ENCODE results near the gene HMCN1.
"Not testable (repeated sequence)": the region's sequence is repeated elsewhere in the genome, so short reads cannot be mapped to it uniquely, and the experiment has no call there.

Gene HMCN1

DNA sequence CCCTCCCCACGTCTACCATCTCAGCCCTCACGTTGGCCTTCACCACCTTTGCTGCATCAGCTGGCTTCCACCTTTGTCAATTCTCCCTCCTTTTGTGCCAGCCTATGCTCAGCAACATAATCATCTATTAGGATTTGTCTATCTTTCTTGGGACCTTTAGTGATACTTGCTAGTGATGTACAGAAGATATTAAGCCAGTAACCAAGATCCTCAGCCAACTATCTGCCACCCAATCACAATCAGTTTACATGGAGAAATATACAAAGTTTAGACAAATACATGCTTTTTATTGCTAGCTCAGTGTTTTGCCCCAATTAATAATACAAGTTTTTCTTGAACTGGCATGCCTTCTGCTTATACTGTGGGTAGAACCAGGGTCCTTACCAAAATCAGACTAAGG lies 468.6 kb downstream of the HMCN1 start:
- no peak for DNase-seq (ENCODE audit: low read depth)

DNA sequence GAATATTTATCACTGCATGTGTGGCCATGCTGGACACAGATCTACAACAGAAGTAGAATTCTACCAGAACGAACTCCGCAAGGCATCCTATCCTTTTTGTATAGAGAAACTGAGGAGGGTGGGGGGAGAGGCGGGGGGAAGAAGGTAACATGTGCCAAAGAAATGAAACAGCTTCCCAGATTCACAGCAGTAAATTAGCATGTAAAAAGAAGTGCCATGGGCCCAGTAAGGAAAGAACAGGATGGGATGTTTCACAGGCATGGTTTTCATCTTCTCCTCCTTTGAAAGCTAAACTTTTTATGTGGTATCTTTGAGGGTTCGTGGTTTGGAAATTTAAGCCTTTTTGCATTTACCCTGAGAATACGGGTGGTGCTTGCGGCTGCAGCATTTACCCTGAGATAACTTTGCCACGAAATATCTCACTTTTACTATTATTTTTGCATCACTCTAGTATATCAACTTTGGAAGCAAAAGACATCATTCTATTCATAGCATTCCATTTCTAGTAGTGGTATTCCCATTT lies 471.9 kb downstream of the HMCN1 start:
- no peak for DNase-seq (ENCODE audit: low read depth)

DNA sequence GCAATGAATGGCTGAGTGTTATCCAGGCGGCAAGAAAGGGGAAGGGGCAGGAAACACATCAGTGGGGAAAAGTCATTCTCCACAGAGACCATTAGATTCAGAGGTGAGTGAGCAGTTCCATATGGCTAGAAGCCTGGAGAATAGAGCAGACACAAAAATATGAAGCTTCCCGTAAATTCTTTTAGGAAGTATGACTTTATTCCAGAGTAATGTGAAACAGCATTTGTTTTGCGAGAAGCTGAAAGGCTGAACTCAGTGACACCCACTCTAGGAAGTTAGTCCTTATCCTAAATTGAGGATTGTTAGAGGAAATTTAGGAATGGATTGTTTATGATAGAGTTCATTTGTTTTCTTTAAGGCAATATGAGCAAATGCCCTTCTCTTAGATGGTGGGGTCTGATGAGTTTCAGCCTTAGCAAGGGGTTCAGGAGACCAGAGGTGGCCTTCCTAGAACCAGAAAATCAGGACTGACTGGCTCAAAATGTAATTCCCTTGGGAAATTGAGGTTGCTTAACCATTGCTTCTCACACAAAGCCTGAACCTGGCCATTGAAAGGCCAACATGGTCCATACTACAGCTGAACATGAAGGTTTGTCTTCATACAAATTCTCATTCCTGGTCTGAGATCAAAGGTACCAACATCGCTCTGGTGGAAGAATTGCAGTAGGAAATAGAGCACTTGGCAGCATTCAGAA lies 473.3 kb downstream of the HMCN1 start:
- DNase-seq (ENCODE audit: low read depth): no peak

DNA sequence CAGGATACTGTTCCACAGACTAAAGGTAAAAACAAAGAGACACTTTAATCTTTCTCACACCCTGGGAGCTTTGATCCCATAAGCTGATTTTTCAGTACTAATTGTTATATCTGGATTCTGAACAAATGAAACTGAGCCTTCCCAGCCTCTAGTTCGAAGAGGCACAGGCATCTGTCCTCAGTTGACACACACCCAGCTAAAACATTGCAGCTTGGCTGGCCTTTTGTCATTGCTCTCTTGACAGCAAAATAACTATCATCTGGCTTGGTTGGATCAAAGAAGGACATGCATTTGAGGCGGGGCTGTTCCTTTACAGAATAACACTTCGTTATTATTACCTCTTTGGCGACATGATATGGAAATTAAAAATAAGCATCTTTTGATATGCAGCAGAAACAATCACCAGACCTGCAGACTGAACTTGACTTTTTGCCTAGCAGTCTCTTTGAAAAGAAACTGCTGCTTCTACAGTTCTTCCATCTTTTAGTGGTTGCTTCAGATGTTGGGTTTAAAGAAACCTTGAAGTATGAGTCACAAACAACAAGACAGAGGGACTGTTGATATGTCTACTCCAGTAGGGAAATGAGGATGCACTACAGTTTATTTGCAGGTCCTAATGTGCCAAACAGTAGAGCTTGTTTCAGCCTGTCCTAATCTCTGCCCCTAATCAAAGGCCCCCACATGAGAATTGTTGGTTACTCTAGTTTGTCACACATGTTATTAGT lies 474.4 kb downstream of the HMCN1 start:
- DNase-seq (ENCODE audit: low read depth): no peak

DNA sequence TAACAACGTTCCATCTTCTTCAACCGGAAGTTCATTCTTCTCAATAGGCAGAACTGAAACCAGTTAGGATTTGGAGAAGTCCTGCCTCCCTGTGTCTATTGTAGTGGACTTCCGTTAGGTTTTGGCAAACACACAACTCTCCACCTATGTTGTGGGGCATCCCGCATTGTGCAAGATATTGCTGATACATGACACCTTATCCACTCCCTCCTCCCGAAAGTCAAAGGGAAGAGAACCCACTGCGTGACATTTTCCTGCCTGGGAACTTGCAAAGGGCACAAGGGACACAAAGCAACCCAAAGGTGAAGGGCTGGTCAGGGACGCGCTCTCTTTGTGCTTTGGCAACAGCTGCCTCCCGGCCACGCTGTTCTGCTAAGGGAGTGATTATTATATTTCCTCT lies 476.1 kb downstream of the HMCN1 start:
- no peak for DNase-seq (ENCODE audit: low read depth)

DNA sequence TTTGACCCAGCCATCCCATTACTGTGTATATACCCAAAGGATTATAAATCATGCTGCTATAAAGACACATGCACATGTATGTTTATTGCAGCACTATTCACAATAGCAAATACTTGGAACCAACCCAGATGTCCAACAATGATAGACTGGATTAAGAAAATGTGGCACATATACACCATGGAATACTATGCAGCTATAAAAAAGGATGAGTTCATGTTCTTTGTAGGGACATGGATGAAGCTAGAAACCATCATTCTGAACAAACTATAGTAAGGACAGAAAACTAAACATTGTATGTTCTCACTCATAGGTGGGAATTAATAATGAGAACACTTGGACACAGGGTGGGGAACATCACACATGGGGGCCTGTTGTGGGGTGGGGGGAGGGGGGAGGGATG lies 477.4 kb downstream of the HMCN1 start:
- not testable (repeated sequence) for DNase-seq (ENCODE audit: low read depth)

DNA sequence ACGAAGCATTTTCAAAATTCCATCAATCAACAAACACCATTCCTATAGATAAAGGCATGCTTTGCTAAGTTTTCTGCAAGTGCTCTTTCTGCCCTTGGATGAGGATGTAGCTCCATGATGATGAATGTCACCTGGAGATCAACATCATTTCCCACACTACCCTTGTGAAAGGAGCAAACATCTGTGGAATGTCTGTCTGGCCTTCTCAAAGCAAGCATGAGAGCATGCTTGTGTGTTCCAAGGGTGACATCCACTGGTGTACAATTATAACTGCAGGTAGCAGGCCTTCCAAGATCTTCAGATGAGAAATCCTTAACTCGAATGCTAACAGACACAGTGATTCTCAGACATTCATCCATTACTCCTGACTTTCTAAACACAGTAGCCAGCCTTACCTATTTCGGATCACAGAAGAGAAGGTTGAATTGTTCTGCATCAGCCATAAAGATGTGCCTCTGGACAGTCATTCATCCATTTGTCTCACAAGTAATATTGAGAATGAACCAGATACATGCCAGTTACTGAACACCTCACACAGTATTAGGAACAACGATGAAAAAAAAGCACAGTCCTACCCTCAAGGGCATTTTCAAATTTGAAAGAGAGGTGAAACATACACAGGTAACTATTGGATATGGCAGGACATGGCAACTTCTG lies 478.5 kb downstream of the HMCN1 start:
- DNase-seq (ENCODE audit: low read depth): peak; percentile 79

DNA sequence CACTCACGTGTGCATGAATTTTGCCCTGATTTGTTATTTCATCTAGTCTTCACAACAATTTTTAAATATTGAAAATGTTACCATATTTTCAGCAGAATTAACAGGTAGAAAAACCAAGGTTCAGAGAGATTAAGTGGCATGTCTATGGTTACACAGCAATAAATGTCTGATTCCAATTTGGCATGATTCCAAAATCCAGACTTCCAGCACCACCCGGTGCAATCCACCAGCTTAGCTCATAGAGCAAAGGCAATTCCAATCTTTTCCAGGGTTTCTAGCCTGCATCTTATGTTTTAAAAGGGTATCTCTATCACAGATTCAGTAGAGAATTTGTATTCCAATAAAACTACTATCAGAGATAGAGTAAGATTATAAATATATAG lies 479.0 kb downstream of the HMCN1 start:
- DNase-seq (ENCODE audit: low read depth): no peak

DNA sequence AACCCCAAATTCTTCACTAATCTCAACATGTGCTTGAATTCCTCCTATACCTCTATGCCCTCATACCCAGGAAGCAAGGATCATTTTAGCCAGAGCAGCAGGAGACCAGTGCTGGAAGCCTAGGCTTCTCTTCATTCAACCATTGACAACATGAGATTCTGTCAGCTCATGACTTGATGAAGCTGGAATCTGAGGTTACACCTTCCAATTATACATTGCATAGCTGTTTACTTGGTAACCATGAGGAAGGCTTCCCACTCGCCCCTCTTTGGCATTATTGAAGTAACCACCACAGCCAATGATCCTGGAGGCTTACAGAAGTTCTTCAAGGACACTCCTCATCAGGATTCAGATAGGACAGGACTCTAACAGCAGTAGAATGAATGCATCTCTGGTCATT lies 480.6 kb downstream of the HMCN1 start:
- no peak for DNase-seq (ENCODE audit: low read depth)

DNA sequence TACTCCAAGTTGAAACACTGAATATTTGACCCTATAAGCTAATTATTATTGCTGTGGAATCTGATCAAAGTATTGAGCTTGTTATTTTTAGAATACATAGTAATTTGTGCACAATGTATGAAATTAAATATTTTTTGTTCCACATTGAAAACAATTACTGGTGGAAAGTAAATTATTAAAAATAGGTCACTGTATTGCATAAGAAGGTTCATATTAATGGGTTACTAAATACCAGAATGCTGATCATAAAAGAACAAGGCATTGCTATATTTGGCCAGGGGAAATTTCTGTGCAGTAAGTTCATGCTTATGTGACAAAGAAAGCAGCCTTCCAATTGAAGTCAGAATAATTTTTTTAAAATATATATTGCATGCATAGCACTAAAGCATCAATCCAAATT lies 481.4 kb downstream of the HMCN1 start:
- no peak for DNase-seq (ENCODE audit: low read depth)

DNA sequence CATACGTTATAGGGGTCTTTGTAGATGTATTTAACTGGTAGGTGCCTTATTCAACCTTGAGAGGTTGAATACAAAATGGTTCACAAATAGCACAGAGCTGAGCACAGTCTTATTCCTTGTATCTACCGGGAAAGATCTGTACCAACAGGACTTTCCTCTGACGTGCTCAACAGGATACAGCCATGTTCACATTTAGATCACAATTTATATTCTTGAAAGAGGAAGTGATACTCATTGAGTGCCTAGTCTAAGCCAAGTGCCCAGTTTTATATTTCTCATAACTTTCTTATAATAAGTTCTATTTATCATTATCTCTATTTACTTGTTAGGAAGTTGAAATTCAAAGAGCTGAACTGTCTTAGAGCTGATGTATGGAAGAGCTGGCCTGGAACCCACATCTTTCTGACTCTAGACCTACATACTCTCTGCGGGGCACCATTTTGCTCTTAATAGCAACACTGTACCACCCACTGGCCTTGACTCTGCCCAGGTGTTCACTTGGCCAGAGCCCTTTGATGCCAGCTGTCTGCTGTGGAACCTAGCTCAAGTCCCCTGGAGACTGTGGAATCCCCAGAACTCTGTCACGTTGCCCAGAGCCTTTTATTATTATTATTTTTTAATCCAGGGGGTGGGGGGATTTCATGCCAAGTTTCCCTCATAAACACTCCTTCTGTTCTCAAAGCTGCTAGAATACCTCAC lies 484.6 kb downstream of the HMCN1 start:
- no peak for DNase-seq (ENCODE audit: low read depth)

DNA sequence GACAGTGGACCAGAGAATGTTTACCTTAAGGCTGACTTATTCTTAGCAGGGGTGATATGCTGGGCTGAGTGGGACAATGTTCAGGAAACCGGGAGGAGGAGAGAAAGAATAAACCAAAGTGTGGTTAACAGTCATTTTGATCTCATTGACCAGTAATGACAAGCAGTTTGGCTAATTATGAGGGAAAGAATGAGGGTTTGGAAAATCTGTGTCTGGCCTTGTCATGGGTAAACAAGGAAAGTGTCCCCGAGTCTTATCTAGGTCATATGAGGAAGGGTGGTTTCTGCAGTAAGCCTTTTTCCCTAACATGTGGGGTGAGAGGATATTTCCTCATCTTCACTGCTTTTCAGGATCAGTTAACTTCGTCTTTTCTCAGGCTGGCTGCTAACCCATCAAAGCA lies 485.9 kb downstream of the HMCN1 start:
- no peak for DNase-seq (ENCODE audit: low read depth)

DNA sequence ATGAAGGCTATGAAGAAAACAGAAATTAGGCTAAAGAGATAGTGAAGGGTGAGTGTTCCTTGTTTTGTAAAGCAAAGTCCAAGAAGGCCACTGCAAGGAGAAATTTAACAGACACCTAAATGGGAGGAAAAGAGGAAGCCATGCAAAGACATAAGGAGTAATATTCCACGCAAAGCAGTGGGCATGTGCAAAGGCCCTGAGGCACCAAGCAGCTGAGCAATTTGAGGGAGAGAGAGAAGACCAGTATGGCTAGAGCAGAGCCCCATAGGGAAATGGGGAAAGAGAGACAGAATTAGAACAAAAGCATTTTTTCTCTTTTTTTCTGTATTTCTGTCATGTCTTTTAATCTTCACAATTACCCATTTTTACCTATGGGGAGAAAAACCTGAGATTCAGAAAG lies 486.7 kb downstream of the HMCN1 start:
- DNase-seq (ENCODE audit: low read depth): no peak

DNA sequence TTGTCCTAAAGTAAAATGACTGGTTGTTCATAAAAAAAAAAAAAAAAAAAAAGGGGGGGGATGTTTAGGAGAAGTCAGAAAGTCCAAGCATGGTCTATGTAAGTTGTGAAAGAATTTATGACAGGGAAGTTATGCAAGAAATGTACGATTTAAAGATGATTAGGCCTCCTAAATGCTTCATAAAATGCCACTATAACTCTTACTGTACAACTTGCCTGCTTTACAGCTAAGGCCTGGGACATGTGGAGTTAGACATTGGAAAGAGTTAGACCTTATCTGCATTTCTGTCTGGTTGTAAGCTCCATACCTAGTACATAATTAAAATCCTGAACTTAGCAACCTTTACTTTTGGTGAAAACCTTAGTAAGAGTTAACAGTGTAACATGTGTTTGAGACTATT lies 490.9 kb downstream of the HMCN1 start:
- DNase-seq (ENCODE audit: low read depth): no peak

DNA sequence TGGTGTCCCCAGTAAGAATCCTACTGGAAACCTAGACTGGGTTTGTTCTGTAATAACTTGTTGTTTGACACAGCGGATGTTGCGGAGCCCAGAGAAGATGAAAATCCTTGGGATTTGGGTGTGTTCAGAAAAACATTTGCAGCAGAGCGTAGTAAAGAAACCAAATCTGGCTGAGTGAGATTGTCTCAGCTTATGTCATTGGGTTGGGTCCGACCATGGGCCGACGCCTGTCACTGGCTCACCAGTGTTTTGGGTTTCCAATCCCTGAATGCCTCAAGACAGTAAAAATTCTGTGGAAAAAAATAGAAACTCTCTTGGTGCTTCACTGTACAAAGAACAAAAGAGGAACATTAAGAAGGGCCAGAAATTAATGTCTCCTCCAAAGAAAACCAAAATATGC lies 494.6 kb downstream of the HMCN1 start:
- DNase-seq (ENCODE audit: low read depth): no peak

DNA sequence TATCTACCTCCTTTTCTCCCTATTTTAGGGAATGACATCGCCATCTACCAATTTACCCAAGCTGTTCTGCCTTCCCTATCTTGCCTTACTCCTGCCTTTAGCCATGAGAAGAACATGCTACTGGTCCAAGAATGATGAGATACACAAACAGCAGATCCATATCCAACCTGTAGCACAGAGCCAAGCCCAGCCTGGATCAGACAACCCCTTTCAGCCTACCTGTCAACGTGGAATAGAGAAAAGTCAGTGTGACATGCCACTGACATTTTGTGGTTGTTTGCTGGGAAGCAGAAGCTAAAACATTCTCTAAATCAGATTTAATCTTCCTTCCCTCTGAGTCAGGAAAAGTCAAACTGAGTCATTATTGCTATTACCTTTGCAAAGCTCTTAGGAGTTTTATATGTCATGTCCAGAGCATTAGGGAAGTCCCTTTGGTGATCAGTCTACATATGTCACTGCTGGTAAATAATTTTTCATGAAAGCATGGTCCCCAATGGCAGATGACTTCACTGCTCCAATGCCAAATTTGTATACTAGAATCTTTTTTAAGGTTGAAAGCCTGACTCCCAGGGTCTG lies 497.8 kb downstream of the HMCN1 start:
- DNase-seq (ENCODE audit: low read depth): no peak

DNA sequence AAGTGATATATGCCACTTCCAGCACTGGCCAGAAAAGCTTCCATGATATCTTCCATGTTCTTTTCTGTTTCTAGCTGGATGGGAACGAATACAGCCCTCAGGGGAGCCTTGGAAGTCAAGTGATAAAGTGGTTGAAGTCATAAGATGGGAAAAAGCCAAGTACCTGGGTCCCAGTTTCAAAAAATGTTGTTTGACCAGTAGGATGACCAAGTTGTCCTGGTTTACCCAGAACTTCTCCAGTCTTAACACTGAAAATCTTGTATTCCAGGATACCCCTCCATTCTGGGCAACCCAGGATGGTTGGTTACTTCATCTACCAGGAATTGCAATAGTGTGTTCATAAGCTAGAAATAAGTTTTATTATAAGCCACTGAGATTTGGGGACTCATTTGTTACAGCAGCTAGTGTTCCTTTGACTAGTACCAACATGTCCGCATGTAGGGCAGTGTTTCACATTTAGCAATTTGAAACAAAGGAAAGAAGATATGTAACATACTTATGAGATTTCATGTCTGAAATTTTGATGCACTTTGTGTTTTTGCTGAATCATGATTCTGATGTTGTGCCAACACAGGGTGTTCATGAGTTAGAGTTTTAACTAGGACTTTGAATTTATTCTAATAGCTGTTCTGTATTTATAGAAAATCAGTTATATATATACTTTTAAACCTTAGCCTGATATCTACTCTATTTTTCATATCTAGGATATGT lies 500.9 kb downstream of the HMCN1 start:
- no peak for DNase-seq (ENCODE audit: low read depth)

DNA sequence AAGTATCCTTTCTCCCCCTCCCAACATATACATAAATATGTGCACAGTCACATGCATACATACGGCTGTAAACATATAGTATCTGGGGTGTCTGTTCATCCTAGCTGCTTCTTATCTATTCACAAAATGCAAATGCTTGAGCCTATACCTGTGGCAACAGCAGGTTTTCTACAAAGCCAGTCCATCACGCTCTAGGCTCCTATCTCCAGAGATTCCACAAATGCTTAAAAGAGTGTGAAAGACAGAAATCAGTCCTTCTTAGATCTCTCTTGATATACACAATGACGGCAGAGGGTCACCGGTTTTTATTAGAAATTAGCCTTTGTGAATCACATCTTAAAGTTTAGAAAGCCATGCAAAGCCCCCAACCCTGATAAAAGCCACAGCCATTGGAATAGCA lies 501.5 kb downstream of the HMCN1 start:
- no peak for DNase-seq (ENCODE audit: low read depth)

DNA sequence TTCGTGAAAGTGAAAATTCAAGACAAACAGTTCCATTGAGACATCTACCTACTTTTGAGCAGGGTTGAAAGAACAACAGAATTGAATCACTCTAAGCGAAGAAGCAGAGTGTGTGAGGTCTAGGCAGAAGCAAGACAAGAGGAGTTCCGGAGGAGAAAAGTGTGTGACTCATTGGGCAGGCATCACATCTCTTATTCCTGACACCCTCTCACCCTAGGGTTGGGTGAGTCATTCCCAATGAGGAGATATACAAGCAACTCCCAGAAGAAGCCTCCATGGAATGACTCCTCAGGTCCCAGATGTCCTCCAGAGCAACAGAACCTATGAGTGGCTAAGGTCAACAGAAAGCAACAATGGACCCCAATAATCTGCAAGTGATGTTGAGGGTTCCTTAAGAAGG lies 502.7 kb downstream of the HMCN1 start:
- DNase-seq (ENCODE audit: low read depth): peak; percentile 86

DNA sequence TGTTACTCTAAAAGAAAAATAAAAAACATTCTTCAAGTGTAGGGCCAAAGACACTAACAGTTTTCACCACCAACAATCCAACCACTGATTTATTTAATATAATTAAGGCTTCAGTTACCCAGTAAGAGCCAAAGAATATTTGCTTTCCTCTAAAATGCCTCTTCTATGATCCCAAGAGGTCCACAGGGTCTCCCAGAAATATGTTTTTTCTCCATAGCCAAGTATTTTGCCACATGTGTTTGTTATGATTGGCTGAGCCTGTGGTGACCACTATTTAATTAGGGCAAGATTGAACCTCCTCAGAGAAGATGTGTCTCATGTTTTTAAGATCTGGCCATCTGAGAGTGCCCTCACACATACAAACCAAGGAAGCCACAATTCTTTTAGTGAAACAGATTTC lies 505.0 kb downstream of the HMCN1 start:
- DNase-seq (ENCODE audit: low read depth): no peak

DNA sequence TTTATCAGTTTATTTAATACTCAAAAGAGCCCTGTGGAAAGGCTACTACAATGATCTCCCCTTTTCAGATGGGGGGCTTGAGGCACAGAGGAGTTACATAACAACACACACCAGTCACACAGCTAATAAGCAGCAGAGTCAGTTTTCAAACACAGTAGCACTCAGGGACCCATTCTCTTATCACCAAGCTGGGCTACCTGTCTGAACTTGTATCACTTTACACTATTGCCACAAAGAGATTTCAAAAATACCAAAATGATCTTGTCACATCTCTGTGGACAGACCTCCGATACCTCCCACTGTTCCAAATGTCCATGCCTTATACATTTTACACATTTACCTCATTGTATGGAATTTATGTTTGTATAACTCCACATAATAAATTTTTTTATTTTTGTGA lies 506.2 kb downstream of the HMCN1 start:
- DNase-seq (ENCODE audit: low read depth): no peak
